HG03103 (cell line): ENCODE results near the gene AMELX.

ENCODE experiments used
- ATAC-seq: cut with Tn5 transposase; IDR thresholded peaks from one replicate; pipeline ENCODE4 v1.9.1; 2021; ENCODE audit warnings: low read depth; ENCODE audit not compliant: unreplicated experiment

AMELX gene

GRCh38 chrX:11293113-11293512, at the start of gene AMELX:
TSS of gene AMELX (plus strand) at chrX:11293413. CDS start at chrX:11294789, 1,376 bp downstream.
- ATAC-seq = no peak

GRCh38 chrX:11244636-11245035, 48.6 kb upstream of the AMELX start:
- no peak for ATAC-seq

GRCh38 chrX:11254417-11255109, 38.6 kb upstream of the AMELX start:
- no peak for ATAC-seq

GRCh38 chrX:11257290-11257689, 35.9 kb upstream of the AMELX start:
- ATAC-seq = no peak

GRCh38 chrX:11257711-11258110, 35.5 kb upstream of the AMELX start:
- no peak for ATAC-seq

- no peak for ATAC-seq
These were observed 33.8 kb upstream of the AMELX start for GRCh38 chrX:11259437-11259836.

GRCh38 chrX:11261260-11261659, 32.0 kb upstream of the AMELX start:
- ATAC-seq = no peak

GRCh38 chrX:11264925-11265324, 28.3 kb upstream of the AMELX start:
- ATAC-seq = no peak

- ATAC-seq = no peak
These were observed 27.9 kb upstream of the AMELX start for GRCh38 chrX:11265352-11265751.

- no peak for ATAC-seq
These were observed 26.6 kb upstream of the AMELX start for GRCh38 chrX:11266573-11267003.

- no peak for ATAC-seq
These were observed 25.8 kb upstream of the AMELX start for GRCh38 chrX:11267425-11267824.

- no peak for ATAC-seq
These were observed 24.2 kb upstream of the AMELX start for GRCh38 chrX:11269006-11269405.

- ATAC-seq = no peak
These were observed 23.2 kb upstream of the AMELX start for GRCh38 chrX:11269996-11270395.

- no peak for ATAC-seq
These were observed 20.9 kb upstream of the AMELX start for GRCh38 chrX:11272290-11272689.

- no peak for ATAC-seq
These were observed 20.4 kb upstream of the AMELX start for GRCh38 chrX:11272863-11273262.

GRCh38 chrX:11273544-11273943, 19.7 kb upstream of the AMELX start:
- no peak for ATAC-seq

GRCh38 chrX:11282043-11282442, 11.2 kb upstream of the AMELX start:
- ATAC-seq = no peak

GRCh38 chrX:11285651-11286050, 7.6 kb upstream of the AMELX start:
- no peak for ATAC-seq

- ATAC-seq = no peak
These were observed 5.7 kb upstream of the AMELX start for GRCh38 chrX:11287505-11287904.

- no peak for ATAC-seq
These were observed 2.7 kb upstream of the AMELX start for GRCh38 chrX:11290416-11291102.

GRCh38 chrX:11296051-11296450, 2.8 kb downstream of the AMELX start:
- ATAC-seq = no peak

GRCh38 chrX:11298600-11298999, 5.4 kb downstream of the AMELX start:
- no peak for ATAC-seq
